Fibroblast of lung (primary cell): ENCODE results near the gene ANKRD44.

Source experiments
- CTCF ChIP-seq, 2 donors: IDR thresholded peaks in 1 of 2; conservative IDR thresholded peaks in 1 of 2; 1 replicate in 1 of 2; 2 replicates in 1 of 2; pipeline ENCODE4 v1.5.1; 2011 to 2012; ENCODE audit warnings: low read length in 2 of 2, control low read depth in 1 of 2, inconsistent platforms in 1 of 2, low read depth in 1 of 2, mild to moderate bottlenecking in 1 of 2
- EZH2 ChIP-seq: IDR thresholded peaks from 2 replicates; pipeline ENCODE4 v1.5.1; 2012; ENCODE audit warnings: low read length, control low read depth, mild to moderate bottlenecking; ENCODE audit errors: missing control alignments

- TF ChIP-seq CTCF (conservative IDR thresholded peaks at IDR 0.05 in 1 of 2, IDR thresholded peaks at IDR 0.05 in 1 of 2; ENCODE audit: low read depth in 1 of 2, low read length in 2 of 2) (no peak), EZH2 (no peak)
These were observed 35.3 kb upstream of the ANKRD44 start for GRCh38 chr2:197345846-197346370.
